NCI-H2227 (cell line): Measurements from ENCODE around the gene HSPA12B.
"Not testable (repeated sequence)": the region's sequence is repeated elsewhere in the genome, so short reads cannot be mapped to it uniquely, and the experiment has no call there.

ENCODE experiments used
- DNase-seq: peaks from one replicate; lab custom pipeline; 2025; ENCODE audit not compliant: unreplicated experiment; lab: John Stamatoyannopoulos, UW

HSPA12B gene

DNA sequence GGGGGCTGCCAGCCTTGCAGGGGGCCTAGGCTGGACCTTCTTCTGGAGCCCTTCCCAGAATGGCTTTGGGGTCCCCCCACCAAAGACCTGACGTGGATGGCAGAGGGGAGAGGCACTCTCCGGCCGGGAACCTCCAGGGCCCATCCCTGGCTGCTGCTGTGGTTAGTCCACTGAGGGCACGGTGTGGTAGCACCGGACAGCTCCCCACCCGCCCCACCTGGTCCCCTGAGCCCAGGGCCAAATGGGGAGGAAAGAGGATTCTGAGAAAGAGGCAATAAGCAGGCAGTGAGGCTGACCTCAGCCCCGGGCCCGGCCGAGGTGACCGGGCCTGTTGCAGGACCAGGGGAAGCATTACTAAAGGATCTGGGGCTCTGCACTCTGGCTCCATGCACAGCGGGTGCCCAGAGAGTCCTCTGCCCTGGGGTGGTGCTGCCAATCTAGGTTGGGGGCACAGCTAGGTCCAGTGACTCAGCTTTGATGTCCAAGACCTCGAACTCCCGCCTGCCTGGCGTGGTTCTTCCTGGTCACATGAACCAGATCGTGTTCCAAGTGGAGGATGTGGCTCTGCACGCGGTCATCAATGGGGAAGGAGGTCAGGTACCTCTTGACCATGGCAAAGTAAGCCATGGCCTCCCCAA is 51.9 kb downstream of the HSPA12B start:
- DNase-seq: no peak

DNA sequence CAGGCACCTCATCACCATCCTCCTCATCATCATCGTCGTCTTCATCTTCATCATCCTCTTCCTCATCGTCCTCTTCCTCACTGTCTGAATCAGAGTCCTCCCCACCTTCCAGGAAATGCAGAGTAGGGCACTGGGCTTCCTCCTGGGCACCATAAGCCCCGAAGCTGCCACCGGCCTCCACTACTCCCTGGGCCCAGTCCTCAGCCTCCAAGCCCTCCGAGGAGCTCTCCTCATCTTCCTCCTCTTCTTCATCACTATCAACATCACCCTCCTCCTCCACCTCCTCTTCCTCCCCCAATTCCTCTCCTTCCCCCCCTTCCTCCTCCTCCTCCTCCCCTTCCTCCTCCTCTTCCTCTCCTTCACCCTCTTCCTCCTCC is 52.4 kb downstream of the HSPA12B start:
- no peak for DNase-seq

DNA sequence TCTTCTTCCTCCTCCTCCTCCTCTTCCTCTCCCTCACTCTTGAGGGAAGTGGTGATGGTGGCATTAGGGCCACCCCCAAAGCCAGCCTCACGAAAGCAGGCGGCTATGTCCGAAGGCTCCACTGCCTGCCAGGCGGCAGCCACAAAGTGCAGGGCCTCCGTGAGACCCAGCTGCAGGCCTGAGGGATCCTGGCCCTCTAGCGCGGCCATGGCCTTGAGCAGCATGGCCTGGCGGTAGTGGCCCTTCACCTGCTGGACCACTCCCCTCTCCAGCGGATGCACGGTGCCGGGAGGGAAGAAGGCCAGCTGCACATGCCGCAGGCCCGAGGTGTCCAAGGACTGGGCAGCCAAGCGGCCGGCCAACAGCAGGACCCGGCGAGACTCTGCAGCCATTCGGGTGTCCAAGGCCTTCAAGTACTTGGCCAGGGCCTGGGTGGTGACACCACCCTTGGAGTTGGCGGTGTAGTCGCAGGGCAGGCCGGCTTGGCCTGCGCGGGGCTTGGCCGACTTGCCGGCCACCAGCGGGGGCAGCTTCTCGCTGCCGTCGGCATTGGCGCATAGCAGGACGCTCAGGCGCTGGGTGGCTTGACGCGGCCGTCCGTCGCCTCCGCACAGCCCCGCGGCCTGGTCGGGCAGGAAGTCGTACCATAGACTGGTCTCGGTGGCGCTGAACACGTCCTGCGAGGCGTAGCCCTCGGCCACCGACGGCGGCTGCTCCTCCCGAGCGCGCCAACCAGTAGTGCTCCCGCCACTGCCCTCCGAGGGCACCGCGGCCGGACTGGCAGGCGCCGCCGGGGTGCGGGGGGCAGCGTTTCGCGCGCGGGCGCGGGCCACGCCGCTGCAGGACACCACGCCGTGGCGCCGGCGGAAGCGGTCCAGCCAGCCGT is 53.0 kb downstream of the HSPA12B start:
- DNase-seq: peak; percentile 59

DNA sequence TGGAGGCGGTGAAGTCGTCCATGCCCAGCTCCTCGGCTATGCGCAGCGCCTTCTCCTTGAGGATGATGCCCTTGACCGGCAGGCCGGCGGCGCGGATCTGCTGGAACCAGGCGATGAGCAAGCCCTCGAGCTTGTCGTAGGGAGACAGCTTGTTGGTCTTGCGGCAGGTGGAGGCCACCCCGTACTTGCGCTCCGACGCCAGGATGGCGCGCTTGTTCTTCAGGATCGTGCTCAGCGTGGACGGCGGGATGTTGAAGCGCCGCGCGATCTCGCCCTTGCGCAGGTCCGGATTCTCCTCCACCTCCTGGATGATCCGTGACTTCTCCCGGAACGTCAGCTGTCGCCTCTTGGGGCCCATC is 53.6 kb downstream of the HSPA12B start:
- peak; percentile 72 for DNase-seq

DNA sequence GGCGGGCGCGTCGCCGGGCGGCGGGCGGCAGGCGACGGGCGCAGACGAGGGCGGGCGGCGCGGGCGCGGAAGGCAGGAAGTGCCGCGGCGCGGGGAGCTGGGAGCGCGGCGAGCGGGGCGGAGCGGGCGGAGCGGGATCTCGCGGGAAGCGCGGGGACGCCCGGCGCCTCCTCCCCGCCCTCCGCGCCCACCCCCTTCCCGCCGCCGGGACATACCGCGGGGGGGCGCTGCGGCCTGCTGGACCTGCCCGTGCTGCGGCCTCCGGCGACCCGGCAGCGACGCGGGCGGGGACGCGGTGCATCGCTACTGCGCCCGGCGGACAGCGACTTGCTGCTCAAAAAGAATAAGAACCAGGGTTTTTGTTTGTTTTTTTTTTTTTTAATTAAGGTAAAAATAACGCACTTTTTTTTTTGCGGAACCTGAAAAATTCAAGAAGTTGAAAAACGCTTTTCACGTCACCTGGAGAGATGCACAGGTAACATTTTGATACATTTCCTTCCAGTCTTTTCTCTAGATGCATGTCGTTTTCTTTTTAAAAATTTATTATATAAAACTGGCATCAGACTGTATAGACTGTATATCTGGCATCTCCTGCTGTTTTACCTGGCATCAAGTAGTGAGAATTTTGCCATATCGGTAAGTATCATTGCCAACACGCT is 54.3 kb downstream of the HSPA12B start, which contains the start of gene CENPB:
Gene CENPB (minus strand): TSS at position 76 of the 659 bp plus-strand sequence. CDS start 257 bp downstream, outside the sequence.
- DNase-seq: peak; percentile 95

DNA sequence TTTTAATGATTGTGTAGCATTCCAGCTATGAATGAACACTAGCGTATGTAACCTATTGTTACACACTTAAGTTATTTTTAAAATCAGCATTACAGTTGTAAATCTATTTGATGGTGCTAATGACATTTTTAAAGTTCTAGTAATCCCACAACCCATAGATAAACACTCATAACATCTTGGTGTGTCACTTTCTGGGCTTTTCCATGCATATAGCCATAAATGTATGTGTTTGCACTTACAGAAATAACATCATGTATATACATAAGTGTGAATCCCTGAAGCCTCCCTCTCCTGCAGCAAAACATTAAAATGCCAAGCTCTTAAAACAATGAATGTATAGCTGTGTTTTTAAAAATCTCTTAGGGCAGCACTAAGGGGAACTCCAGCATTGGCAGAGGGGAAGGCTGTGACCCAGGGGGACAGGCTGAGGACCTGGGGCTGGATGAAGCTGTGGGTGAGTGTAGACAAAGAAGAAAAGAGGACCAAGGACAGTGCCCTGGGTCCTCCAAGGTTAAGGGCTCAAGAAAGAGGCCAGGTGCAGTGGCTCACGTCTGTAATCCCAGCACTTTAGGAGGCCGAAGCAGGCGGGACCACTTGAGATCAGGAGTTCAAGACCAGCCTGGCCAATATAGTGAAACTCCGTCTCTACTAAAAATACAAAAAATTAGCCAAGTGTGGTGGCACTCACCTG is 55.0 kb downstream of the HSPA12B start:
- no peak for DNase-seq

DNA sequence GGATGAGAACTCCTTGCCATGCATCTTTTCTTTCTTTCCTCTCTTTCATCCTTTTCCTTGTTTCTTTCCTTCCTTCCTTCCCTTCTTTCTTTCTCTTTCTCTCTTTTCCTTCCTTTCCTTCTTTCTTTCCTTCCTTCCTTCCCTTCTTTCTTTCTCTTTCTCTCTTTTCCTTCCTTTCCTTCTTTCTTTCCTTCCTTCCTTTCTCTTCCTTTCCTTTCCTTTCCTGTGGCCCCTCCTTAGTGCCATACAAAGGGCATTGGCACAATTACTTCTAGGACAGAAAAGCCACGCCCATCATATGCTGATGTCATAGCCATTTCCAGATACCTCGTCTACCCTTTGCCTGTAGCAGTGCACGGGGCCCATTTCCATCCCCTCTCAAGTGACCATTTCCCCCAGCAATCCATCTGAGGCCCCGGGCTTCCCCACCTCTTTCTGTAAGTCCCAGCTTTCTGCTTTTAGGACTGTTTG is 56.2 kb downstream of the HSPA12B start:
- peak; percentile 52 for DNase-seq

DNA sequence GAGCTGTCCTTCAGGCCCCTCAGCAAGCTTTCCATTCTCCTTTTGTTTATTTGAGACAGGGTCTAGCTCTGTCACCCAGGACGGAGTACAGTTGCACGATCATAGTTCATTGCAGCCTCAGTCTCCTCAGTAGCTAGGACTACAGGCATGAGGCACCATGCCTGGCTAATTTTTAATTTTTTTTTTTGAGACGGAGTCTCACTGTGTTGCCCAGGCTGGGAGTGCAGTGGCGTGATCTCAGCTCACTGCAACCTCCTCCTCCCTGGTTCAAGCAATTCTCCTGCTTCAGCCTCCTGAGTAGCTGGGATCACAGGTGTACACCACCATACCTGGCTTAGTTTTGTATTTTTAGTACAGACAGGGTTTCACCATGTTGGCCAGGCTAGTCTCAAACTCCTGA is 56.7 kb downstream of the HSPA12B start:
- not testable (repeated sequence) for DNase-seq

DNA sequence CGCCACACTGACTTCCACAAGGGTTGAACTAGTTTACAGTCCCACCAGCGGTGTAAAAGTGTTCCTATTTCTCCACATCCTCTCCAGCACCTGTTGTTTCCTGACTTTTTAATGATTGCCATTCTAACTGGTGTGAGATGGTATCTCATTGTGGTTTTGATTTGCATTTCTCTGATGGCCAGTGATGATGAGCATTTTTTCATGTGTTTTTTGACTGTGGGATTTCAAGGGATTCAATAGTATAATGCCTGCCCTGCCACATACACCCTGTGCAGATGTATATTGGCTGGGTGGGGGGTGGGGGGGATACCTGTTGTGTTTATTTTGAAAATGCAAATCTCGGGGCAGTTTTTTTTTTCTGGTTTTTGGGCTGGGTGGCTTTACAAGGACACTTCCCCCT is 61.7 kb downstream of the HSPA12B start:
- not testable (repeated sequence) for DNase-seq

DNA sequence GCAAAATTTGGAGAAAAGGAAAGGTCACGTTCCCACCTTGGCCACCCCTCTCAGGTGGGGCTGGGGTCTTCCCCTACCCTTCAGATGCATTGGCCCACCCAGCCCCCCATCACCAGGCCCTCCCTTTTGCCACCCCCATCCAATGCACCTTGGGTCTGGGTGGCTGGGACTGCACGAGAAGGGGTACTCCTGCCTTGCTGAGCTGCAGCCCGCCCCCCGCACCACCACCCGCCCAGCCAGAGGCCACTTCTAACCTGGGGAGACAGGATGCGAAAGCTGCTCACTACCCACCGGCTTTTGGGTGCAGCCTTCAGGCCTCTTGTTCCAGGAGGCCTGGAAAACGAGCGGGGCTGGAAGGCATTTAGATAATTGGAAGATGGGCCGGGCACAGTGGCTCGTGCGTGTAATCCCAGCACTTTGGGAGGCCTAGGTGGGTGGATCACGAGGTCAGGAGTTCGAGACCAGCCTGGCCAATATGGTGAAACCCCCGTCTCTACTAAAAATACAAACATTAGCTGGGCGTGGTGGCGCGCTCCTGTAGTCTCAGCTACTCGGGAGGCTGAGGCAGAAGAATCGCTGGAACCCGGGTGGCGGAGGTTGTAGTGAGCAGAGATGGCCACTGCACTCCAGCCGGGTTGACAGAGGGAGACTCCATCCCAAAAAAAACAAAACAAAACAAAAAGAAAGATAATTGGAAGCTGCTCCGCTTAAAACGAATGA is 62.4 kb downstream of the HSPA12B start:
- DNase-seq: no peak

DNA sequence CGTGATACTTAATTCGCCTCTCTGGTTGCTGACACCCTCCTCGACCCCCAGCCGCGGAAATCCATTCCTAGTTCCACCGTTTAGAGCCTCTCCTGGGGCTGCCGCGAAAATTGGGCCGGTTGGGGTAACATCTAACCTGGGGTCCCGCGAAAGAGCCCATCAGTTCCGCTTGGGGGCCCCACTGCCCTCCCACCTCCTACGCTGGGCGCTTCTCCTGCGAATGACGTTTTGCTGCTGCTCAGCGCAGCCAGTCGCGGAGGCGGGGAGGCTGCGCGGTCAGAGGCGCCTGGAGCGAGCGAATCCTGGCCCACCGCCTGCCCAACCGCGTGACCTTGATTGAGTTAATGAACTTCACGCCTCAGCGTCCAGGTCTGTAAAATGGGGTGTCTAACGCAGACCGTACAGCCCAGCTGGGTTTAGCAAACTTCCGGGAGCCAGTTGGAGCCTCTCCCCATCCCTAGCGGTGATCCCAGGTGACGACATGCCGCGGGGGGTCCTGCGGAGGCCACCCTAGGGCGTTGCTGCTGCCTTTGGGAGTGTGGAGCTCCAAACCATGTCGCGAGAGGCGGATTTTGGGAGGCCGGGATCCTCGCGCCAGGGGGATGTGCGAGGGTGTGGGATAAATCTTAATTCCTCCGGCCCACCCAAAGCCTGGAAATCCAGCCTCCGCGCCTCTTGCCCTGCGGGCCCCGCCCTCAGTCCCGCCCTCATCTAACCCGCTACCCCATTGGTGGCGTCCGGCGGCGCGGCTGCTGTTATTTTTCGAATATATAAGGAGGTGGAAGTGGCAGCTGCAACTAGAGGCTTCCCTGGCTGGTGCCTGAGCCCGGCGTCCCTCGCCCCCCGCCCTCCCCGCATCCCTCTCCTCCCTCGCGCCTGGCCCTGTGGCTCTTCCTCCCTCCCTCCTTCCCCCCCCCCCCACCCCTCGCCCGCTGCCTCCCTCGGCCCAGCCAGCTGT is 63.3 kb downstream of the HSPA12B start, which contains the start of gene CDC25B:
Gene CDC25B (plus strand): TSS at position 800 of the 958 bp plus-strand sequence. CDS start 222 bp downstream, outside the sequence.
- DNase-seq: peak; percentile 96

DNA sequence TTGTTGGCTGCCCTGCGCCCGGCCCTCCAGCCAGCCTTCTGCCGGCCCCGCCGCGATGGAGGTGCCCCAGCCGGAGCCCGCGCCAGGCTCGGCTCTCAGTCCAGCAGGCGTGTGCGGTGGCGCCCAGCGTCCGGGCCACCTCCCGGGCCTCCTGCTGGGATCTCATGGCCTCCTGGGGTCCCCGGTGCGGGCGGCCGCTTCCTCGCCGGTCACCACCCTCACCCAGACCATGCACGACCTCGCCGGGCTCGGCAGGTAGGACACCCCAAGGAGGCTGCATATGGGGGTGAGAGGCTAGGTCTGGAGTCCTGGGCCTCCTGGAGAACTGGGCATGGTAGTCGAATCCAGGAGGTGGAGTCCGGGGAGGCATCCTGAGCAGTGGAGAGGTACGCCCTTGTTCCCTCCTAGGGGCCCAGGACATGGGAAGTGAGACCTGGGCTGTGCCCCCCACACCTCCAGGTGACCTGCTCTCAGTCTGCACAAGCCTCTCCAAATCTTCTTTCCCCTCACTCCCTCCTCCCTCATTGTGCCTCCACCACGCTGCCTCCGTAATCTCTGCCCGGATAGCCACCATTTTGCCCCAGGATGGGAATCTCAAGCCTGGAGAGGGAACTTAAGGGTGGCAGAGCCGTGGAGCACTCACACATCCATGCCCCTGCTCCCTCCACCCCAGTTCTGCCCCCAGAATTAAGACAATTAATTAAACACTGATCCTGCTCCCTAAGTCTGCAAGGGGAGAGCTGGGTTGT is 64.2 kb downstream of the HSPA12B start:
- DNase-seq: no peak

DNA sequence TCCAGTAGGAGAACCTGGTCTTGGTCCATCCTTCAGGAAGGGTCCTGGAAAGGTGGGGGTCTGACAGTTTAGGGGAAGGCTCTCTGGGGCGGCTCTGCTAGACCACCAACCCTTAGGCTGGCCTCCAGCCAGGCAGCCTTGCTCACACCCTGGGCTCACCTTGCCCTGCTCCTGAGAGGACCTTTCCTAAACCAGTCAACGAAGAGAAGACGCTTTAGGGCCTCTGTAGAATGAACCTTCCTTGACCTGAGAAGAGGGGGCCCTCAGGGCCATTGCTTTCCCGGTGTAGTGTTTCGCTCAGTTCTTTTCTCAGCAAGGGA is 64.7 kb downstream of the HSPA12B start:
- no peak for DNase-seq

DNA sequence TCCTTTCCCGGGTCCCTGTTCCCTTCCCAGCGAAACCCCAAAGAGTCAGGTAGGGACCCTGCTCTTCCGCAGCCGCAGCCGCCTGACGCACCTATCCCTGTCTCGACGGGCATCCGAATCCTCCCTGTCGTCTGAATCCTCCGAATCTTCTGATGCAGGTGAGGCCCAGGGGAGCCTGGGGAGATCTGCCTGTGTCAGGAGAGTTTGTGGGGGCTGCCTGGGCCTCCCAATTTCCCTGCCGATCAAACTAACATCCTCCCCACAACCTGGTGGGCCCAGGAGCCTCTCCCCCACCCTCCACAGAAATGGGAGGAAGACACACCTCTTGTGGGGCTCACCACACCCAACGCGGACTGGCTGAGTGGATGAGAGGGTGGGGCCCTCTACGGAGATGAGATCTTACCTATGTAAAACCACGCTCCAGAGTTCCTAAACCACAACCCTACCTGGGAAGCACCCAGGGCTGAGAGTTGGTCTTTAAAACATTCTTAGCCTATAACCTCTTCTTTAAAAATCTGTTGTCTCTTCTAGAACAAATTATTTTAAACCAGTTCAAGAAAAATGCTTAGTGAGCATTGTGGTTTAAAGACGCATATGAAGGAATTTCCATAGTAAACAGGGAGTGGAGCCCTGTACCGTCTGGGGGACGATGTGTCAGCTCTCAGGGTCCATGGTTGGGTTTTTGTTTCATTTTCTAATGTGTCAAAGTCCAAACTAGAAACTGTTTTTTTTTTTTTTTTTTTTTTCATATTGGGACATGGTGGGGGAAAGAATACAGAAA is 65.3 kb downstream of the HSPA12B start:
- no peak for DNase-seq

DNA sequence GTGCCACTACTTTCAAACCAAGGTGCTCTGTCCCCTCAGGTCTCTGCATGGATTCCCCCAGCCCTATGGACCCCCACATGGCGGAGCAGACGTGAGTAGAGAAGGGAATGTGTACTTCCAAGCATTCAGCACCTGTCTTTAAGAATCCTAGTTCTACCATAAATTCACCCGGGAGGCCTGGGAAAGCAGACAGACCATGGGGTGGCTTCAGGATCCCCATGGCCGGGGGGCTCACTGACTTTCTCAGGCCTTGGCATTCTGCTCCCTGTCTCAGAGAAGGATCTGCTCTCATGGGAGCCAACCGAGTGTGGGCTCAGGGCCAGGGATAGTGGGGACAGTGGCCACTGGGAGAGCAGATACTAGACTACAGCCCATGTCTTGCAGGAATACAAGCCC is 65.9 kb downstream of the HSPA12B start:
- DNase-seq: no peak

DNA sequence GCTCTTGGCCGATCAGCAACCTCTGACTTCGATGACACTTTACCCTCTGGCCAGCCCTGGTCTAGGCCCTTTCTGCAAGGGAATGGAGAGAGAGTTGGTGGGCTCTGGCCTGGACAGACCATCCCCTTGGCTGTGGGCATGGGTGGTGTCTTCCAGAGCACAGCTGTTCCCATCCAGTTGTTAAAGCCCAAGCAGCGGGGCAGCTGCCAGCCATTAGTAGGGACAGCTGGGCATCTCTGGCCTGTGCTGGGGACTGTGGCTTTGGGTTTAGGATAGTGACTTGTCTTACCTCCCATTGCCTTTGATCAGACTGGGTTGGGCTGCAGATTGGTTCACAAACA is 66.4 kb downstream of the HSPA12B start:
- DNase-seq: no peak

DNA sequence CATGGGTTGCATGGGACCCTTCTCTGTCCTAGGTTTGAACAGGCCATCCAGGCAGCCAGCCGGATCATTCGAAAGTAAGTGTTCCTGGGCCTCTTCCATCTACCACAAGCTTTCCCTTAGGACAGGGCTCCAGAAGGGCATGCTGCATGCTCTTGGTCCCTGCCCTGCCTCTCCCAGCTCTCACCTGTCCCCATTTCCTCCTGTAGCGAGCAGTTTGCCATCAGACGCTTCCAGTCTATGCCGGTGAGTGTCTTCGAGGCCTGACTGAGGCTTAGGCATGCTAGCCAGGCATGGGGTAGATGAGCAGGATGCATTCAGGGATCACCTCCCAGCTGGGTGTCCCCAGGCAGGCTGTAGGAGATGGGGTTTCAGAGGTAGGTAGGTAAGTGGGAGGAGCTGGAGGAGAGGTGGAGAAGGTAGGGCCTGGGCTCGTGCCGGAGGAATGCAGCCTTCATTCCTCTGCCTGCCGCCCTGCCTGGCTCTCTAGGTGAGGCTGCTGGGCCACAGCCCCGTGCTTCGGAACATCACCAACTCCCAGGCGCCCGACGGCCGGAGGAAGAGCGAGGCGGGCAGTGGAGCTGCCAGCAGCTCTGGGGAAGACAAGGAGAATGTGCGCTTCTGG is 67.9 kb downstream of the HSPA12B start:
- no peak for DNase-seq

DNA sequence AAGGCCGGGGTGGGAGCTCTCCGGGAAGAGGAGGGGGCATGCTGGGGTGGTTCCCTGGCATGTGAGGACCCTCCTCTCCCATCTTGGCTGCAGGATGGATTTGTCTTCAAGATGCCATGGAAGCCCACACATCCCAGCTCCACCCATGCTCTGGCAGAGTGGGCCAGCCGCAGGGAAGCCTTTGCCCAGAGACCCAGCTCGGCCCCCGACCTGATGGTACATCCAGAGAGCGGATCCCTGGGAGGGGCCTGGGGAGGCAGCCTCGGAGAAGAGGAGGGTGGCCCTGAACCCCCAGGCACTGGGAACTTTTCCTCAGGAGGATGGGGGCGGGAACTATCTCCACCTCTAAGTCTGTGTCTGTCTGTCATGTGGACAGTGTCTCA is 68.4 kb downstream of the HSPA12B start:
- no peak for DNase-seq
